Neutrophil (primary cell): Measurements from ENCODE around the gene TIMM13.

Experiments used
- H3K27ac ChIP-seq: fragments of 200-600 bp; sonication (generic); 2 replicates; pipeline ENCODE4 v1.5.1; 2016; ENCODE audit warnings: mild to moderate bottlenecking, moderate library complexity
- H3K27me3 ChIP-seq: fragments of 200-600 bp; sonication (generic); 2 replicates; pipeline ENCODE4 v1.6.0; 2016; ENCODE audit warnings: mild to moderate bottlenecking
- H3K36me3 ChIP-seq: fragments of 200-600 bp; sonication (generic); 2 replicates; pipeline ENCODE4 v1.5.1; 2017
- H3K4me1 ChIP-seq, 2 experiments: fragments of 200-600 bp in 1 of 2; sonication (generic) in 1 of 2; 1 replicate in 1 of 2; 2 replicates in 1 of 2; pipeline versions ENCODE4 v1.5.1 to v1.6.1; 2013 to 2016; ENCODE audit warnings: low read depth in 1 of 2, low read length in 1 of 2, mild to moderate bottlenecking in 1 of 2, moderate library complexity in 1 of 2; ENCODE audit not compliant: control insufficient read depth in 1 of 2, insufficient read depth in 1 of 2
- H3K4me3 ChIP-seq, 2 experiments: fragments of 200-600 bp in 1 of 2; sonication (generic) in 1 of 2; 1 replicate in 1 of 2; 2 replicates in 1 of 2; pipeline ENCODE4 v1.5.1; 2013 to 2016; ENCODE audit warnings: low read depth in 1 of 2, low read length in 1 of 2, mild to moderate bottlenecking in 1 of 2, moderate library complexity in 1 of 2
- H3K9me3 ChIP-seq: fragments of 200-600 bp; sonication (generic); 2 replicates; pipeline ENCODE4 v1.5.1; 2016
- TF ChIP-seq, protein P1 (sequence below): fragments of 200-600 bp; sonication (generic); IDR thresholded peaks from 2 replicates; pipeline ENCODE4 v1.5.1; 2016; ENCODE audit warnings: antibody characterized with exemption

TIMM13 gene

DNA sequence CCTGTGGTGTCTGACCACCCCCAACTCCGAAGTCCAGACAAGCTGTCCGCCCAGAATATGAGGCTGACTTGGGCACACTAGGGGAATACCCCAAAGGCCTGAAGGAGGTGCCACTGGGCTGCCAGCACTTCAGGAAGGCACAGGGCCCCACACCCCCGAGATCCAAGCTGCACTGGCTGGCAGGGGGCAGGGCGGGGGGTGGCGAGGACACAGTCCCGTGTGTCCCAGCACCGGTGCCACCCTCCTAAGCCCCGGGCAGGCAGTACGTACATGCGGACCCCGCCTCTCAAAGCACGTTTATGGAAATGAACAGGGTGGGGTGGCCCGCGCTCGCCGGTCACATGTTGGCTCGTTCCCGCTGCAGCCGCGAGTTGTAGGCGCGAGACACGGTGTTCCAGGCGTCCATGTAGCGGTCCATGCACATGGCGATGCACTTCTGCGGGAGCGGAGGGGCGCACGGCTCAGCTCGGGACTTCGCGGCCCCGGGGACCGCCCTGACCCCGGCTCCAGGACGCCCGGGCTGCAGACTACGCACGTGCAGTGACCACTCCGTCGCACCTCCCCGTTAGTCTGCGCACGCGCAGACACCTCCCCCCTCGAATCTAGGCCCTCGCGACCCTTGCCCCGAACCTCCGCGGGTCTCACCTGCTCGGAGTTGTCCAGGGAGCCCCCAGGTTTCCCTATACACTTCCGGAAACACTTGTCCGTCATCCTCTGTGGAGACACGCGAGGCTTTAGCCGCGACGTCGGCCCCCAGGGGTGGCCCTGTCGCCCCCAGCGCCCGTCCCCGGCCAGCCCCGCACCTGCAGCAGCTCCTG is 566 bp downstream of the TIMM13 start:
- TF ChIP-seq, protein P1, sequence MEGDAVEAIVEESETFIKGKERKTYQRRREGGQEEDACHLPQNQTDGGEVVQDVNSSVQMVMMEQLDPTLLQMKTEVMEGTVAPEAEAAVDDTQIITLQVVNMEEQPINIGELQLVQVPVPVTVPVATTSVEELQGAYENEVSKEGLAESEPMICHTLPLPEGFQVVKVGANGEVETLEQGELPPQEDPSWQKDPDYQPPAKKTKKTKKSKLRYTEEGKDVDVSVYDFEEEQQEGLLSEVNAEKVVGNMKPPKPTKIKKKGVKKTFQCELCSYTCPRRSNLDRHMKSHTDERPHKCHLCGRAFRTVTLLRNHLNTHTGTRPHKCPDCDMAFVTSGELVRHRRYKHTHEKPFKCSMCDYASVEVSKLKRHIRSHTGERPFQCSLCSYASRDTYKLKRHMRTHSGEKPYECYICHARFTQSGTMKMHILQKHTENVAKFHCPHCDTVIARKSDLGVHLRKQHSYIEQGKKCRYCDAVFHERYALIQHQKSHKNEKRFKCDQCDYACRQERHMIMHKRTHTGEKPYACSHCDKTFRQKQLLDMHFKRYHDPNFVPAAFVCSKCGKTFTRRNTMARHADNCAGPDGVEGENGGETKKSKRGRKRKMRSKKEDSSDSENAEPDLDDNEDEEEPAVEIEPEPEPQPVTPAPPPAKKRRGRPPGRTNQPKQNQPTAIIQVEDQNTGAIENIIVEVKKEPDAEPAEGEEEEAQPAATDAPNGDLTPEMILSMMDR, result no peak
- Histone ChIP-seq H3K27ac (peak overlapping the region; percentile 87), H3K4me1 (peaks cover 18 to 39% of the 10 kb centered on the region in 2 experiments), H3K27me3 (no peaks in the 10 kb centered on the region), H3K4me3 (peak overlapping the region; percentile 94 to 98), H3K36me3 (peaks cover 16% of the 10 kb centered on the region), H3K9me3 (no peaks in the 10 kb centered on the region)

DNA sequence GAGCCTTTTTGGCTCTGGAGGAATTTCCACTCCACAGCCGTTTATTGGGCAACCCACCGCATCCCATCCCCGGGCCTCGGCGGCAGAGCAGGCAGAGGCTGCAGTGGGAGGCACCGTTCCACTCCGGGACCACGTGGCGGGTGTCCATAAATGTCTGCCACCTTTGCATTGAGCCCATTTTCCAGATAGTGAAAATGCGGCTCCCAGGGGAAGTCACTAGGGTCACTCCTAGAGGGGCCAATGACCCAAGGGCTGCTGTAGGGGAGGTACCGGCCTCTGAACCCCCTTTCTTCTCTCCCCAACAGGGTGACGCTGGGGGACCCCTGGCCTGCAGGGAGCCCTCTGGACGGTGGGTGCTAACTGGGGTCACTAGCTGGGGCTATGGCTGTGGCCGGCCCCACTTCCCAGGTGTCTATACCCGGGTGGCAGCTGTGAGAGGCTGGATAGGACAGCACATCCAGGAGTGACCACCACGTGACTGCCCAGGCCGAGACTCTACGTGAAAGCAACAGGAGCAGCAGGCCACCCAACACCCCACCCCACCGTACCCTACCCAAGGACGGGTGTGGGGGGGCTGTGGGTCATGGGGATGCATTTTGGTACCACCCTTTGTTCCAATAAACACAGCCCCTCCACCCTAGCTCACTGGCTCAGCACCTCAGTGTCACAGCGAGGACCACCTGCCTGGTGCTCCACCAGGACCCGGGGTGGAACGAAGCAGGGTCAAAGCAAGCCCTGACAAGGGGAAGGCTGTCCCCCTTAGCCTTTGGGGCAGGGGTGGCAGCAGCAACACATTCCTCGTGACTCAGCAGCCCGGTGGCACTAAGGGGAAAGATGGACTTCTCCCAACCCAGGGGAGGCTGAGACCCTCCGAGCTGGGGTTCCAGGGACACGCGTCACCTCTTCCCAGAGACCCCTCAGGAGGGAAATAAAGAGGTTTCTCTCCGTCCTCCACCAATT is 1.5 kb downstream of the TIMM13 start:
- H3K36me3 ChIP-seq, result peaks cover 9% of the 10 kb centered on the region
- TF ChIP-seq, protein P1, result no peak
- H3K9me3 ChIP-seq, result no peaks in the 10 kb centered on the region
- H3K4me3 ChIP-seq, result peak overlapping the region; percentile 94 to 98
- peaks cover 18 to 39% of the 10 kb centered on the region in 2 experiments for H3K4me1 ChIP-seq
- H3K27me3 ChIP-seq, result no peaks in the 10 kb centered on the region
- no peak overlapping the region for H3K27ac ChIP-seq

DNA sequence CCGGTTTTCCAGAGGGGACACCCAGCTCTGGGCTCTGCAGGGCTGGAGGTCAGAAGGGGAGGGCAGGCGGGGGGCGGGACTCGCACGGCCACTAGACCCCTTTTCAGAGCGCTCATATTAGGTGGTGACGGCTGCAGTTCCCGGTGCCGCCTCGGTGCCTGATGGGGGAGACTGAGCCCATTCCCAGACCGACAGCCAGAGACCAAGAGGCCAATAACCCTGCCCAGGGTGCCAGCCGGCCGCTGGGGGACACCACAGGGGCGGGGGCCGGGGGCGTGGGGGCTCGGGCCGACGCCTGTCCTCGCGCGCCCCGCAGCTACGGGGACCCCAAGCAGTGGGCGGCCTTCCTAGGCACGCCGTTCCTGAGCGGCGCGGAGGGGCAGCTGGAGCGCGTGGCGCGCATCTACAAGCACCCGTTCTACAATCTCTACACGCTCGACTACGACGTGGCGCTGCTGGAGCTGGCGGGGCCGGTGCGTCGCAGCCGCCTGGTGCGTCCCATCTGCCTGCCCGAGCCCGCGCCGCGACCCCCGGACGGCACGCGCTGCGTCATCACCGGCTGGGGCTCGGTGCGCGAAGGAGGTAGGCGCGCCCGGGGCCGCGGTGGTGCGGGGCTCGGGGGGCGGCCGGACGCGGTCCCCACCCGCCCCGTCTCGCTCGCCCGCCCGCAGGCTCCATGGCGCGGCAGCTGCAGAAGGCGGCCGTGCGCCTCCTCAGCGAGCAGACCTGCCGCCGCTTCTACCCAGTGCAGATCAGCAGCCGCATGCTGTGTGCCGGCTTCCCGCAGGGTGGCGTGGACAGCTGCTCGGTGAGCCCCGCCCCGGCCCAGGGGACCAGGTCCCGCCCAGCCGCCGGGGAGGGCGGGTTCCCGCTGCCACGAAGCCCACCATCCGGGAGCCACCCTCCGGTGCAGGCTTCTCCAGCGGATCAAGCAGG is 2.4 kb downstream of the TIMM13 start:
- TF ChIP-seq, protein P1, result no peak
- no peak overlapping the region for H3K4me3 ChIP-seq
- H3K9me3 ChIP-seq, result no peaks in the 10 kb centered on the region
- peaks cover 18 to 39% of the 10 kb centered on the region in 2 experiments for H3K4me1 ChIP-seq
- H3K36me3 ChIP-seq, result no peaks in the 10 kb centered on the region
- H3K27ac ChIP-seq, result no peak overlapping the region
- no peaks in the 10 kb centered on the region for H3K27me3 ChIP-seq

DNA sequence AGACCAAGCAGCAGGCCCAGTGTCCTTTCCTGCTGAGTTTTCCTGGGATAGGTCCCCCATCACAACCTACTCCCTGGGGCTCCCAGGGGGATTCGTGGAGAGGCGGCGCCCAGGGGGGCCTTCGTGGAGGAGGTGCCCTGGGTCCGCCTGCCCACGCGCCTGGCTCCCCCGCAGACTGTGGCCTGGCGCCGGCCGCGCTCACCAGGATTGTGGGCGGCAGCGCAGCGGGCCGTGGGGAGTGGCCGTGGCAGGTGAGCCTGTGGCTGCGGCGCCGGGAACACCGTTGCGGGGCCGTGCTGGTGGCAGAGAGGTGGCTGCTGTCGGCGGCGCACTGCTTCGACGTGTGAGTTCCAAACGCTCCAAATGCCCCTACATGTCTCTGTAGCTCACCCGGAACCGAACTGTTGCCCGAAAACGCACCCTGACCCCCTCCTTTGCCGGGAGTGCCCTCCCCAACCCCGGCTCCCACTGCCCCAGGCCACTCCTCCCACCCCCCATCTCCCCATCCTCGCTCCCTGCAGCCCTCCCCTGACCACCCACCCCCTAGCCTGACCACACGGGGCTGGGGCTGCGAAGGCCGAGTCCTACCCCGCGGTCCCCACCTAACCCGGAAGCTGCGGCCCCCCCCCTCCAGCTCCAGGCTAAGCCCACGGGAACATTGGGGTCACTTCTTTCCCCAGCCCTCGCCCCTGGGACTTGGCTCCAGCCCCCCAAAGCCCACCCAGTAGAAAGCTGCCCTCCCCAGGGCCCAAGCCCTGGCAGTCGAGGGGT is 3.3 kb downstream of the TIMM13 start:
- H3K4me1 ChIP-seq, result peaks cover 18 to 39% of the 10 kb centered on the region in 2 experiments
- H3K36me3 ChIP-seq, result no peaks in the 10 kb centered on the region
- TF ChIP-seq, protein P1, result no peak
- H3K4me3 ChIP-seq, result no peak overlapping the region
- no peak overlapping the region for H3K27ac ChIP-seq
- no peaks in the 10 kb centered on the region for H3K27me3 ChIP-seq
- no peaks in the 10 kb centered on the region for H3K9me3 ChIP-seq
